GM21529 (cell line): ENCODE data around the gene MEX3B.
"Not testable (repeated sequence)": the region's sequence is repeated elsewhere in the genome, so short reads cannot be mapped to it uniquely, and the experiment has no call there.

Experiments
- ATAC-seq: cut with Tn5 transposase; IDR thresholded peaks from one replicate; pipeline ENCODE4 v1.9.1; 2021; ENCODE audit not compliant: unreplicated experiment

MEX3B gene

DNA sequence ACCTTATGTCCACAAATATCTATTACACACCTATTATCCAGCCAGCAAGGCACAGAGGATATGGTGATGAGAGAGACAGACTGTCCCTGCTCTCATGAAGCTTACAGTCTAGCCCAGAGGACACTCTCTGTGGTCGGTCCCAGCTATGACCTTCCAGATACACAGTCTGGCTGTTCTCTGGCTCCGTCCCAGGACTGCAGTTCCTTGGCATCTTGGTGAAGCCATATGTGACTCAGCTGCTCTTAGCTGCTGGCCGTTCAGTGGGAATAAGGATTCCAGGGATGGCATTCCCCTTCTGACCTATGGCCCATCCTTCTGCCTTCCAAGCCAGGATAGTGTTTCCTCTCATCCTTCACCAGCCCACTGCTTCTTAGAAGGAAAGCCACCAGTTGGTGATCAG, 30.8 kb downstream of the MEX3B start:
- no peak for ATAC-seq

DNA sequence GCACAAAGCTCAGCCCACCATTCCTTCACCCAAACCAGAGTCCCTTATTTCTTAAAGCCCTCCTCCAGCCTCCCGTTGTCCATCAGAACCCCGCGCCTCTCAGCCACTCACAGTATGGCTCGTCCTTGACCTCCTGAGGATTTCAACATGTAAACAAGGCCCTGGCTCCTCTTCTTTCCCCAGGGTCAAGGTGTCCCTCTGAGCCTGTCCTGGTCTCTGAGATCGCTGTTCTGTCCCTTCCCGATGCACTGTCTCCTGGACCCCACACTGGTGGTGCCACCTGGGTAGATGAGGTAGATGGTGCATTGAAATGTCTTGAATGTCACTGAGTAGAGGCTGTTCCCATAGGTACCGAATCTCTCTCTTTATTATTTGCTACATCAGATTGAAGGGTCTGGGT, 32.9 kb downstream of the MEX3B start:
- no peak for ATAC-seq

DNA sequence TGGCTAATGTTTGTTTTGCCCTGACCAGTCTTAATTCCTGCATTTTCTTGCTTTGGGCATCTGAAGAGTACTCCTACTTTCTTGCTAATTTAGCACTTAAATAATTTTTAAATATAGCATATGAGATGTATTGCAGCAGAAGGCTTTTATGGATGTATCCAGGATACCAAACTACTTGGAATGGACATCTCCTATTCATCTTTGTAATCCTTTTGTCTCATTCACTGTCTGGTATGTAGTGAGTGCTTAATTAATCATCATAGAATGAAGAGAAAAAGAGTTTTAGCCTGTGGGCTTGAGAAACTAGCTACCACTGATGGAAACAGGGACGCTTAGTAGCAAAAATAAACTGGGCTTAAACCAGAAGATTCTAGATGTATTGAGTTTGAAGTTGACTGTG, 40.6 kb downstream of the MEX3B start:
- ATAC-seq: no peak

- ATAC-seq: no peak
Observed at GRCh38 chr15:82003916-82004315, 41.9 kb downstream of the MEX3B start.

GRCh38 chr15:81995081-81995480, 50.7 kb downstream of the MEX3B start:
- not testable (repeated sequence) for ATAC-seq

DNA sequence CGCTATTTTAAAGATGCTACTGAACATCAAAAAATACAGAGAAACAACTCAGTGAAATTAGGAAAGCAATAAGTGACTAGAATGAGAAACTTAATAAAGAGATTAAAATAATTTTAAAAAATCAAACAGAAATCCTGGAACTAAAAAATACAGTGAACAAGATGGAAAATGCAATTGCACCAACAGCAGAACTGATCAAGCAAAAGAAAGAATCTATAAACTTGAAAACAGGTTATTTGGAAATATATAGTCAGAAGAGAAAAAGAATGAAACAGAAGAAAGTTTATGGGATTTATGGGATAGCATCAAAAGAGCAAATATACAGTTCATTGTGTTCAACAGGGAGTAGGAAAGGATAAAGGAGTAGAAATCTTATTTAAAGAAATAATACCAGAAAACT, 53.3 kb downstream of the MEX3B start:
- ATAC-seq: no peak
